Measurements from ENCODE around the gene SUMF1. TPM values are rescaled to one million over a fixed set of nuclear protein-coding genes. Genes with fewer than 3 reads are reported as not detected.
A peak's percentile ranks its signal among the peaks of the same experiment; 100 is the strongest.

The SUMF1 gene
- total RNA-seq, 5 donors from 2014 or later (not counting 1 experiment from before 2014, with no cell fraction given): 15.5 to 20.8 (median 17.2) TPM

- H3K9me3 ChIP-seq: no peaks in the 10 kb centered on the region
- 100% methylated on average over 1 of the region's 3 CpGs for WGBS (ENCODE audit: insufficient coverage)
- no peak for DNase-seq
- Mint-ChIP-seq H3K4me3 (no peak overlapping the region), H3K27ac (peak overlapping the region in 1 of 2 donors; percentile 68), H3K9me3 (no peaks in the 10 kb centered on the region), H3K4me1 (peaks cover 38 to 53% (median 47%) of the 10 kb centered on the region in 3 donors), H3K27me3 (no peaks in the 10 kb centered on the region), H3K36me3 (peaks cover 25% of the 10 kb centered on the region)
- H3K4me3 ChIP-seq (ENCODE audit: control insufficient read depth in 1 of 2, extremely low read depth in 1 of 2, low read length in 1 of 2): no peak overlapping the region
- H3K27ac ChIP-seq (ENCODE audit: low read length): no peak overlapping the region
- ChIA-PET CTCF (interaction anchor here in 1 of 2 donors (0.5 kb wide), 1 partner anchor 196 kb away, joined by 3 read pairs; no protein-coding TSS in a partner anchor), POLR2A (interaction anchor here in 1 of 2 donors (0.6 kb wide), 1 partner anchor 439 kb away, joined by 7 read pairs; no protein-coding TSS in a partner anchor)
- peaks cover 0 to 18% of the 10 kb centered on the region in 2 donors for H3K36me3 ChIP-seq (ENCODE audit: control insufficient read depth in 2 of 2, extremely low read depth in 1 of 2, insufficient read depth in 1 of 2, low read length in 1 of 2)
- H3K27me3 ChIP-seq (replicated peaks in 1 of 2; ENCODE audit: control insufficient read depth in 2 of 2, extremely low read depth in 1 of 2, insufficient read depth in 2 of 2, low read length in 1 of 2): no peaks in the 10 kb centered on the region
- ATAC-seq (replicated peaks in 1 of 4): no peak
- H3K4me1 ChIP-seq (ENCODE audit: control insufficient read depth in 1 of 2, extremely low read depth in 1 of 2, insufficient read depth in 2 of 2, low read length in 2 of 2): peaks cover 9 to 23% of the 10 kb centered on the region in 2 experiments
These were observed 34.4 kb upstream of the SUMF1 start for GRCh38 chr3:4501437-4501836.

GRCh38 chr3:4498446-4498845 lies 31.4 kb upstream of the SUMF1 start:
- DNase-seq (no peak), ATAC-seq (replicated peaks in 1 of 4) (no peak)
- peaks cover 27% of the 10 kb centered on the region for H3K36me3 Mint-ChIP-seq
- H3K4me1 Mint-ChIP-seq: peaks cover 41 to 51% (median 45%) of the 10 kb centered on the region in 3 donors
- peaks cover 0 to 18% of the 10 kb centered on the region in 2 donors for H3K36me3 ChIP-seq (ENCODE audit: control insufficient read depth in 2 of 2, extremely low read depth in 1 of 2, insufficient read depth in 1 of 2, low read length in 1 of 2)
- H3K4me3 ChIP-seq (ENCODE audit: control insufficient read depth in 1 of 2, extremely low read depth in 1 of 2, low read length in 1 of 2): no peak overlapping the region
- no CpG with 5 or more reads among the region's 5 CpGs for WGBS (ENCODE audit: insufficient coverage)
- H3K27me3 ChIP-seq (replicated peaks in 1 of 2; ENCODE audit: control insufficient read depth in 2 of 2, extremely low read depth in 1 of 2, insufficient read depth in 2 of 2, low read length in 1 of 2): no peaks in the 10 kb centered on the region
- H3K9me3 Mint-ChIP-seq: no peaks in the 10 kb centered on the region
- ChIA-PET CTCF (no interaction called here), POLR2A (no interaction called here)
- no peaks in the 10 kb centered on the region for H3K27me3 Mint-ChIP-seq
- no peak overlapping the region for H3K27ac ChIP-seq (ENCODE audit: low read length)
- H3K27ac Mint-ChIP-seq: peak overlapping the region in 1 of 2 donors; percentile 77
- H3K9me3 ChIP-seq: no peaks in the 10 kb centered on the region
- H3K4me1 ChIP-seq (ENCODE audit: control insufficient read depth in 1 of 2, extremely low read depth in 1 of 2, insufficient read depth in 2 of 2, low read length in 2 of 2): peaks cover 16 to 20% of the 10 kb centered on the region in 2 experiments
- no peak overlapping the region for H3K4me3 Mint-ChIP-seq

GRCh38 chr3:4497843-4498324 lies 30.8 kb upstream of the SUMF1 start:
- Histone ChIP-seq H3K4me3 (ENCODE audit: control insufficient read depth in 1 of 2, extremely low read depth in 1 of 2, low read length in 1 of 2) (no peak overlapping the region), H3K27me3 (replicated peaks in 1 of 2; ENCODE audit: control insufficient read depth in 2 of 2, extremely low read depth in 1 of 2, insufficient read depth in 2 of 2, low read length in 1 of 2) (no peaks in the 10 kb centered on the region), H3K9me3 (no peaks in the 10 kb centered on the region), H3K36me3 (ENCODE audit: control insufficient read depth in 2 of 2, extremely low read depth in 1 of 2, insufficient read depth in 1 of 2, low read length in 1 of 2) (peaks cover 0 to 18% of the 10 kb centered on the region in 2 donors), H3K27ac (ENCODE audit: low read length) (no peak overlapping the region), H3K4me1 (ENCODE audit: control insufficient read depth in 1 of 2, extremely low read depth in 1 of 2, insufficient read depth in 2 of 2, low read length in 2 of 2) (peaks cover 16 to 19% of the 10 kb centered on the region in 2 experiments)
- Mint-ChIP-seq H3K4me1 (peaks cover 39 to 51% (median 40%) of the 10 kb centered on the region in 3 donors), H3K27me3 (no peaks in the 10 kb centered on the region), H3K27ac (peak overlapping the region; percentile 67 to 77), H3K9me3 (no peaks in the 10 kb centered on the region), H3K36me3 (peaks cover 27% of the 10 kb centered on the region), H3K4me3 (no peak overlapping the region)
- ATAC-seq (replicated peaks in 1 of 4): no peak
- no CpG with 5 or more reads among the region's 1 CpG for WGBS (ENCODE audit: insufficient coverage)
- POLR2A ChIA-PET: no interaction called here
- DNase-seq: no peak
- CTCF ChIA-PET: no interaction called here

GRCh38 chr3:4497005-4497692 lies 30.1 kb upstream of the SUMF1 start:
- ATAC-seq (replicated peaks in 1 of 4) (no peak), DNase-seq (no peak)
- Histone ChIP-seq H3K4me1 (ENCODE audit: control insufficient read depth in 1 of 2, extremely low read depth in 1 of 2, insufficient read depth in 2 of 2, low read length in 2 of 2) (peaks cover 16 to 24% of the 10 kb centered on the region in 2 experiments), H3K9me3 (no peaks in the 10 kb centered on the region), H3K4me3 (ENCODE audit: control insufficient read depth in 1 of 2, extremely low read depth in 1 of 2, low read length in 1 of 2) (no peak overlapping the region), H3K27me3 (replicated peaks in 1 of 2; ENCODE audit: control insufficient read depth in 2 of 2, extremely low read depth in 1 of 2, insufficient read depth in 2 of 2, low read length in 1 of 2) (no peaks in the 10 kb centered on the region), H3K27ac (ENCODE audit: low read length) (no peak overlapping the region), H3K36me3 (ENCODE audit: control insufficient read depth in 2 of 2, extremely low read depth in 1 of 2, insufficient read depth in 1 of 2, low read length in 1 of 2) (peaks cover 0 to 18% of the 10 kb centered on the region in 2 donors)
- Mint-ChIP-seq H3K27me3 (no peaks in the 10 kb centered on the region), H3K27ac (peak overlapping the region; percentile 82 to 94), H3K4me3 (peak overlapping the region in 1 of 3 donors; percentile 3), H3K36me3 (peaks cover 27% of the 10 kb centered on the region), H3K4me1 (peaks cover 43 to 55% (median 43%) of the 10 kb centered on the region in 3 donors), H3K9me3 (no peaks in the 10 kb centered on the region)
- WGBS (ENCODE audit: insufficient coverage): no CpG with 5 or more reads among the region's 5 CpGs
- CTCF ChIA-PET: no interaction called here
- POLR2A ChIA-PET: interaction anchor here (0.6 to 1.0 kb wide), 2 partner anchors 30 to 703 kb away, joined by 4 to 5 read pairs; partner anchors contain the start of gene SUMF1 (in 1 of the 2)

- Histone ChIP-seq H3K4me3 (ENCODE audit: control insufficient read depth in 1 of 2, extremely low read depth in 1 of 2, low read length in 1 of 2) (no peak overlapping the region), H3K36me3 (ENCODE audit: control insufficient read depth in 2 of 2, extremely low read depth in 1 of 2, insufficient read depth in 1 of 2, low read length in 1 of 2) (peaks cover 0 to 11% of the 10 kb centered on the region in 2 donors), H3K27ac (ENCODE audit: low read length) (no peak overlapping the region), H3K4me1 (ENCODE audit: control insufficient read depth in 1 of 2, extremely low read depth in 1 of 2, insufficient read depth in 2 of 2, low read length in 2 of 2) (peaks cover 16 to 30% of the 10 kb centered on the region in 2 experiments), H3K9me3 (no peaks in the 10 kb centered on the region), H3K27me3 (replicated peaks in 1 of 2; ENCODE audit: control insufficient read depth in 2 of 2, extremely low read depth in 1 of 2, insufficient read depth in 2 of 2, low read length in 1 of 2) (no peaks in the 10 kb centered on the region)
- Mint-ChIP-seq H3K9me3 (no peaks in the 10 kb centered on the region), H3K4me3 (peak overlapping the region; percentile 97 to 98 (median 97)), H3K27me3 (no peaks in the 10 kb centered on the region), H3K27ac (peak overlapping the region; percentile 82 to 94), H3K36me3 (peaks cover 20% of the 10 kb centered on the region), H3K4me1 (peaks cover 45 to 61% (median 47%) of the 10 kb centered on the region in 3 donors)
- DNase-seq: no peak
- ChIA-PET POLR2A (interaction anchor here (0.6 to 3.5 kb wide), 5 partner anchors 8 to 467 kb away, joined by 4 to 35 read pairs (median 6); partner anchors contain the start of gene SUMF1 (in 1 of the 2)), CTCF (interaction anchor here in 1 of 2 donors (1.0 kb wide), 1 partner anchor 24 kb away, joined by 3 read pairs; no protein-coding TSS in a partner anchor)
- no CpG with 5 or more reads among the region's 3 CpGs for WGBS (ENCODE audit: insufficient coverage)
- ATAC-seq (replicated peaks in 1 of 4): no peak
These were observed 29.0 kb upstream of the SUMF1 start for GRCh38 chr3:4496087-4496452.

GRCh38 chr3:4495294-4496086 lies 28.4 kb upstream of the SUMF1 start:
- H3K36me3 ChIP-seq (ENCODE audit: control insufficient read depth in 2 of 2, extremely low read depth in 1 of 2, insufficient read depth in 1 of 2, low read length in 1 of 2): peaks cover 0 to 6% of the 10 kb centered on the region in 2 donors
- peak overlapping the region in 1 of 2 donors; percentile 88 for H3K4me3 ChIP-seq (ENCODE audit: control insufficient read depth in 1 of 2, extremely low read depth in 1 of 2, low read length in 1 of 2)
- WGBS (ENCODE audit: insufficient coverage): 40% methylated on average over 2 of the region's 3 CpGs
- ChIA-PET CTCF (interaction anchor here (1.0 to 4.1 kb wide), 7 partner anchors 9 to 144 kb away, joined by 3 to 49 read pairs (median 3); no protein-coding TSS in a partner anchor), POLR2A (interaction anchor here (0.5 to 3.5 kb wide), 6 partner anchors 9 to 512 kb away, joined by 3 to 35 read pairs (median 7); partner anchors contain the start of gene SUMF1 (in 1 of the 2))
- peak overlapping the region; percentile 64 for H3K27ac ChIP-seq (ENCODE audit: low read length)
- Mint-ChIP-seq H3K27ac (peak overlapping the region; percentile 82 to 94), H3K4me3 (peak overlapping the region; percentile 97 to 98 (median 97)), H3K27me3 (peaks cover 0 to 3% of the 10 kb centered on the region in 2 donors), H3K36me3 (peaks cover 20% of the 10 kb centered on the region), H3K4me1 (peaks cover 45 to 65% (median 50%) of the 10 kb centered on the region in 3 donors), H3K9me3 (no peaks in the 10 kb centered on the region)
- ATAC-seq (replicated peaks in 1 of 4) (no peak), DNase-seq (no peak)
- H3K9me3 ChIP-seq: no peaks in the 10 kb centered on the region
- H3K4me1 ChIP-seq (ENCODE audit: control insufficient read depth in 1 of 2, extremely low read depth in 1 of 2, insufficient read depth in 2 of 2, low read length in 2 of 2): peaks cover 16 to 30% of the 10 kb centered on the region in 2 experiments
- no peaks in the 10 kb centered on the region for H3K27me3 ChIP-seq (replicated peaks in 1 of 2; ENCODE audit: control insufficient read depth in 2 of 2, extremely low read depth in 1 of 2, insufficient read depth in 2 of 2, low read length in 1 of 2)

Measured in T-cell (primary cell).